Stomach (tissue), 9 donors: Measurements from ENCODE around the gene SKI. TPM values are rescaled to one million over a fixed set of nuclear protein-coding genes. Genes with fewer than 3 reads are reported as not detected.

Source experiments
- DNase-seq, 2 donors: peaks; one replicate each; pipeline versions ENCODE4 v3.0.0 to v3.0.0-alpha.2; 2013 to 2019
- H3K27ac ChIP-seq, 5 donors: fragments of 200-600 bp in 4 of 5; sonication (generic) in 4 of 5; one replicate each; pipeline ENCODE4 v1.5.1; 2013 to 2019; ENCODE audit warnings: mild to moderate bottlenecking in 1 of 5, moderate library complexity in 1 of 5
- H3K27me3 ChIP-seq, 3 donors: fragments of 200-600 bp; sonication (generic); one replicate each; pipeline ENCODE4 v1.5.1; 2017 to 2019; ENCODE audit warnings: mixed run types in 1 of 3
- H3K36me3 ChIP-seq, 4 donors: fragments of 200-600 bp; sonication (generic); 1 replicate in 3 of 4; 2 replicates in 1 of 4; pipeline ENCODE4 v1.5.1; 2016 to 2019
- H3K4me1 ChIP-seq, 4 donors: fragments of 200-600 bp; sonication (generic); one replicate each; pipeline ENCODE4 v1.5.1; 2016 to 2019
- H3K4me3 ChIP-seq, 4 donors: fragments of 200-600 bp; sonication (generic) in 3 of 4; one replicate each; pipeline ENCODE4 v1.5.1; 2016 to 2019; ENCODE audit warnings: mild to moderate bottlenecking in 1 of 4
- H3K9me3 ChIP-seq, 4 donors: fragments of 200-600 bp; sonication (generic); one replicate each; pipeline ENCODE4 v1.5.1; 2016 to 2019
- CTCF ChIP-seq, 7 experiments: fragments of 450-650 bp in 4 of 7; fragments of 200-600 bp in 3 of 7; sonication (generic) in 3 of 7; IDR thresholded peaks; one replicate each; pipeline ENCODE4 v1.5.1; 2016 to 2019; ENCODE audit warnings: antibody characterized with exemption in 7 of 7, control low read depth in 2 of 7, mild to moderate bottlenecking in 1 of 7
- EP300 ChIP-seq: sonication (generic); formaldehyde crosslinking; IDR thresholded peaks from one replicate; pipeline ENCODE4 v1.6.1; 2017; ENCODE audit warnings: antibody characterized with exemption
- POLR2A ChIP-seq, 4 donors: fragments of 450-650 bp; IDR thresholded peaks; one replicate each; pipeline ENCODE4 v1.6.1; 2016; ENCODE audit warnings: antibody characterized with exemption in 4 of 4, control low read depth in 2 of 4, mild to moderate bottlenecking in 1 of 4, moderate library complexity in 1 of 4
- POLR2AphosphoS5 ChIP-seq, 3 donors: sonication (generic); formaldehyde crosslinking; IDR thresholded peaks; one replicate each; pipeline ENCODE4 v1.6.1; 2016; ENCODE audit warnings: antibody characterized with exemption in 3 of 3
- WGBS, 5 donors: extraction: QIAGEN DNeasy Blood & Tissue Kit in 3 of 5; methylation state at CpG; one replicate each; pipeline versions ENCODE4 v1.1.5 to v1.1.7; 2013 to 2018; 5-methylcytosine and 5-hydroxymethylcytosine counted together
- intact Hi-C: fragments of 100-400 bp; cut with DNase I; formaldehyde crosslinking; loops from one replicate; pipeline ENCODE4 v1.15.1; 2023; ENCODE audit warnings: low total_unique reads
- polyA plus RNA-seq, 3 donors: library from polyadenylated mRNA; stranded (reverse); fragments of 200-250 nt; gene quantifications; one replicate each; pipeline ENCODE4 v1.2.3, GENCODE V29; 2013
- total RNA-seq, 5 donors: library from RNA; depleted of rRNA; stranded (reverse); fragments of >200 nt; gene quantifications; one replicate each; pipeline versions ENCODE4 v1.1.0 to v1.2.3, GENCODE V29; 2014 to 2016
- donor health status: healthy with polysubstance abuse.
- donor health status: Bipolar disorder and iron deficiency.
- donor health status: healthy.

SKI gene
- total and polyA plus RNA-seq, 8 donors = 7.4 to 84.0 (median 21.0) TPM

GRCh38 chr1:2233468-2233867 lies 5.3 kb downstream of the SKI start:
- TF ChIP-seq POLR2A (IDR thresholded peaks at IDR 0.05) (no peak), CTCF (IDR thresholded peaks at IDR 0.05) (no peak), EP300 (no peak), POLR2AphosphoS5 (IDR thresholded peaks at IDR 0.05) (no peak)
- intact Hi-C loops = no loop called here
- peak overlapping the region; percentile 12 to 71 (median 45) for H3K4me3 ChIP-seq
- peak overlapping the region; percentile 67 to 92 (median 87) for H3K27ac ChIP-seq
- WGBS, 5 donors = 68 to 74% (median 70%) methylated on average over 10 to 12 of the region's 12 CpGs
- no peaks in the 10 kb centered on the region for H3K27me3 ChIP-seq
- no peaks in the 10 kb centered on the region for H3K36me3 ChIP-seq
- no peaks in the 10 kb centered on the region for H3K9me3 ChIP-seq
- peaks cover 92 to 96% (median 93%) of the 10 kb centered on the region in 4 donors for H3K4me1 ChIP-seq
- DNase-seq = no peak

- no peaks in the 10 kb centered on the region for H3K27me3 ChIP-seq
- DNase-seq = peak; percentile 75 to 77
- peaks cover 99 to 100% (median 100%) of the 10 kb centered on the region in 4 donors for H3K4me1 ChIP-seq
- peak overlapping the region; percentile 12 to 71 (median 45) for H3K4me3 ChIP-seq
- no peaks in the 10 kb centered on the region for H3K36me3 ChIP-seq
- peak overlapping the region; percentile 67 to 92 (median 87) for H3K27ac ChIP-seq
- intact Hi-C loops = no loop called here
- 11 to 32% (median 24%) methylated on average over 16 to 27 of the region's 27 CpGs for WGBS, 5 donors
- H3K9me3 ChIP-seq = no peaks in the 10 kb centered on the region
- TF ChIP-seq POLR2AphosphoS5 (IDR thresholded peaks at IDR 0.05) (peak in 2 of 3 donors; percentile 58 to 74), POLR2A (IDR thresholded peaks at IDR 0.05) (no peak), EP300 (no peak)
These were observed 6.1 kb downstream of the SKI start for GRCh38 chr1:2233997-2234761.

DNA sequence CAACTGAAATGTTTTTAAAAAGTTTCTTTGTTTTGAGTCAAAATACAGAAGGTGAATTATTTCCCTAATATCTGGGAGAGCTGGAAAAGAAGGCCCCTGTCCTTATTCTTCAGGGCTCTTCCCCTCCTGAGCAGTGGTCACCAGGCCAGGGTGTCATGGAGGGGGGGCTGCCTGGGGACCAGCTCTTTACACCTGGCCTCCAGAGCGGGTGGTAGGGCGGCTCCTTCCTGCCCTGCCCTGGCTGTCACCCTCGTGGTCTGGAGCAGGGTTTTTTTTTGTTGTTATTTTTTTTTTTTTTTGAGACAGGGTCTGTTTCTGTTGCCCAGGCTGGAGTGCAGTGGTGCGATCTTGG lies 6.6 kb downstream of the SKI start:
- intact Hi-C loops = no loop called here
- peak overlapping the region in 3 of 4 donors; percentile 12 to 71 (median 68) for H3K4me3 ChIP-seq
- peak overlapping the region; percentile 67 to 92 (median 87) for H3K27ac ChIP-seq

GRCh38 chr1:2235300-2235998 lies 7.3 kb downstream of the SKI start:
- intact Hi-C loops = no loop called here
- no peak for TF ChIP-seq POLR2AphosphoS5 (IDR thresholded peaks at IDR 0.05)
- no peak for TF ChIP-seq CTCF (IDR thresholded peaks at IDR 0.05)
- no peak for TF ChIP-seq POLR2A (IDR thresholded peaks at IDR 0.05)
- no peak for TF ChIP-seq EP300
- H3K27me3 ChIP-seq = no peaks in the 10 kb centered on the region
- DNase-seq = no peak
- H3K9me3 ChIP-seq = no peaks in the 10 kb centered on the region
- H3K36me3 ChIP-seq = no peaks in the 10 kb centered on the region
- WGBS, 5 donors = 82 to 90% (median 88%) methylated on average over 22 of the region's 22 CpGs
- H3K27ac ChIP-seq = peak overlapping the region; percentile 9 to 92 (median 87)
- H3K4me1 ChIP-seq = peaks cover 100% of the 10 kb centered on the region in 4 donors
- peak overlapping the region in 2 of 4 donors; percentile 68 to 71 for H3K4me3 ChIP-seq

More for the DNA sequence above, 6.6 kb downstream of the SKI start:
- Histone ChIP-seq H3K4me1 (peaks cover 100% of the 10 kb centered on the region in 4 donors), H3K27me3 (no peaks in the 10 kb centered on the region), H3K9me3 (no peaks in the 10 kb centered on the region), H3K36me3 (no peaks in the 10 kb centered on the region)
- DNase-seq = peak in 1 of 2 donors; percentile 50
- no peak for TF ChIP-seq CTCF (IDR thresholded peaks at IDR 0.05)
- TF ChIP-seq POLR2A (IDR thresholded peaks at IDR 0.05) = no peak
- TF ChIP-seq EP300 = no peak
- TF ChIP-seq POLR2AphosphoS5 (IDR thresholded peaks at IDR 0.05) = no peak
- WGBS, 5 donors = 31 to 56% (median 46%) methylated on average over 4 of the region's 4 CpGs
